GM19463 (cell line): ENCODE data around the gene MICU1.
"Not testable (repeated sequence)": the region's sequence is repeated elsewhere in the genome, so short reads cannot be mapped to it uniquely, and the experiment has no call there.

Experiments
- ATAC-seq: cut with Tn5 transposase; IDR thresholded peaks from one replicate; pipeline ENCODE4 v1.9.1; 2021; ENCODE audit warnings: mild to moderate bottlenecking, moderate library complexity; ENCODE audit not compliant: unreplicated experiment

MICU1 gene

DNA sequence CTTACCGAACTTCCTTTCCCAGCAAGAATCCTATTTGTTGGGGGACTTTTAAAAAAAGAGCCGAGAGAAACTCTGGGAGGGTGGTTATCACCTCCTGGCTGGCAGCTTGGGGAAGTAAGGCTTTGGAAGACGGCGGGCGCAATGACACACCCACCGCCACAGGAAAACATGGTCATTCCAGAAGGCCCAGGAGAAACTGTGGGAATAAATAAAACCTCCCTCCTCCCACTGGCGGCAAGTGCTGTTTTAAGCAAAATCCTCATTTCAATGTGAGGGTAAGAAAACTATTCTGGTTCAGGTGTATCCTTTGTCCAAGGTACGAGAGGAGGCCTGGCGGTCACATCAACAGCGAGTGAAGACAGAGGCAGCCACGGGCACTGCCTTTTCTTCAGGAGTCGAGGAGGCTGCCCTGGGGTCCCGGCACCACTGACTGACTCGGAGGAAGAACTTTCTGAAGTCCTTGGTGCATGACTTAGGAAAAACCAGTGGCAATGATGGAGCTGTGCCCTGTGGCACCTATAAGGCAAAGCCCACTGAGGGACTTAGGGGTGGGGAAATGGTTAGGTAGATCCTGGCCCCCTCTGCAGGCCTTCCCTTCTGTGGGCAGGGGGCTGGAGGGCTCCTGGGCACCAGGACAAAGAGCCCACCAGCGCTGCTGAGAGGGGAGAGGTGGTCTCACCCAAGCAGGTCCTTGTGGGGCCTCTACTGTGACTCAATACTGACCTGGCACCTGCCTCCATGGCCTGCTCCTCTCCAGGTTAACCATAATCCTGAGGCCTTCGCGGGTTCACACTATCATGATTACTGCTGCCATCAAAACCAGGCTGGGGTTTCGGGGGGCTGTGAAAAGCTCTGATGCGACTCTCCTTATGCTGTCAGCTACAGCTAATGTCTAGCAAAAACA is 292.5 kb downstream of the MICU1 start:
- no peak for ATAC-seq

DNA sequence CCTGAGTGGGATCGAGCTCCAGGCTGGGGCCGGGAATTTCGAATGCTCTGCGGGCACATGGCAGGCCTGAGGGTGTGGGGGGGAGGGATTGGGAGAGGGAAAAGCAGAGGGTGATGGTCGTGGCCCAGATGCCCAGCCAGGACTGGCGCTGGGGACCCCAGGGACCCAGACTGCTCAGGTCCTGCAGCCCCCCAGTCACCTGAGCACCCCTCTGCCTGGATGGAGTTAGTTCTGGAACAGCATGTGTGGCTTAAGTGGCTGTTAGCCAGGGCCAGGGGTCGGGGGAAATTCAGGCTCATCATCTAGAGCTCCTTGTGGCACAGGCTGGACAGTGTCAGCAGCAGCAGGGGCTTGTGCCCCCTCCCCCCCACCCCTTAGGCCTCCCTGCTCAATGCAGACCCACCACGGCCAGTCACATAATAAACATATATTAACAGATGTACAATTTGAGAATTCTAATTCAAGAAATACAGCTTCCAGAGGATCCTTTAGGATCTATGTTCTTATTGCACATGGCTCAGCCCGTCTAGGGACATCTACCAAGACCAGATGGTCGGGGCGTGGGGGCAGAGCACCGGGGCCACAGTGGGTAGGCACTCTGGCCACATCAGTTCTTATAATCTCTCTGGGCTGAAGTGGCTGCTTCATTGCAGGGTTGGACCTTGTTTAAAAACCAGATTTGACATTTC is 293.3 kb downstream of the MICU1 start:
- no peak for ATAC-seq

DNA sequence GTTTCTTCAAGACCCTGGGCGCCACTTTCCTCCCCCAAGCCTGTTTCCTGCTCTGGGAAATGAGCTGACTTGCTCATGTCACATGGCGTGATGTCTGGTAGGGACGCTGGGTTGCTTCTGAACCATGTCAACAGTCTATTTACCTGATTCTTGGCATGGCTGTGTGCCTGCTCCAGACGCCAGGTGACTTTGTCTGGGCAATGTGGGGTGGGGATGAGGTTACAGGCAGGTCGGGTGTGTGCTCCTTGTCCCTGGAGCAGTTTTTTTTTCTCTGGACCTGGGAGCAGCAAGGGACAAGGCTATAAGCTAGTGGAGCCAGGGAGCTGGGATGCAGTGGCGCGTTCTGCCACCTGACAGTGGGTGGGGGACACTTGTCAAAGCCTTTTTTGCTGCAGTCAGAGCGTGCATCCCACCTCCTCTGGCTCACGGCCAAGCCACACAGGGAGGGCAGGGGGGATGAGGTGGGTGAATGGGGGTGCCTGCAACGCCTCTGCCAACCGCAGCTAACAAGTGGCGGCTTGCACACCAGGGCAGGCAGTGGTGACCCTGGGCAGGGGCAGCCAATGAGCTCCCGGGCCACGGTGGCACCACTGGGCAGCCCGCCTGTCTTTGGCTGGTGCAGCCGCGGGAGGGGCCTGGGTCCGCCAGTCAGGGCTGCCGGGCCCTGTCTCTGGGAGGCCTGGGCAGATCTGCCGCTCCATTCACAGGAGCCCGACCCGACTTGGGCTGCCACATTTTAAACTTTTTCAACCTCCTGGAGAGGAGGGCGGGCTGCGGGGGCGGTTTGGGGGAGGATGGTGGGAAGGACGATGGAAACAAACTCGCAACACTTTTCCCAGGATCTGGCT is 294.1 kb downstream of the MICU1 start:
- ATAC-seq: peak; percentile 50

DNA sequence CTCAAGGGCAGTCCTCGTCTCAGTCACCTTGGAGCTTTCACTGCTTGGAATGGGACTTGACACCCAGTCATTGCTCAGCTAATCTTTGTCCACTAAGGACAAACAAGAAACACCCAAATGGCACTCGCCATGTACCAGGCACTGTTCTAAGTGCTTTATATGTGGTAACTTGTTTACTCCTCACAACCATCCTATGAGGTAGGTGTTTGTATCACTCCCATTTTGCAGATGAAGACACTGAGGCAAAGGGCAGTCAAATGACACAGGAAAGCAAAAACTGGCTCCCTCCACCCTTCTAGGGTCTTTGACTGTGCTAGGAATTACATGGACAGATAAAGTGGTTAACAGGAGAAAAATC is 295.8 kb downstream of the MICU1 start:
- ATAC-seq: no peak

DNA sequence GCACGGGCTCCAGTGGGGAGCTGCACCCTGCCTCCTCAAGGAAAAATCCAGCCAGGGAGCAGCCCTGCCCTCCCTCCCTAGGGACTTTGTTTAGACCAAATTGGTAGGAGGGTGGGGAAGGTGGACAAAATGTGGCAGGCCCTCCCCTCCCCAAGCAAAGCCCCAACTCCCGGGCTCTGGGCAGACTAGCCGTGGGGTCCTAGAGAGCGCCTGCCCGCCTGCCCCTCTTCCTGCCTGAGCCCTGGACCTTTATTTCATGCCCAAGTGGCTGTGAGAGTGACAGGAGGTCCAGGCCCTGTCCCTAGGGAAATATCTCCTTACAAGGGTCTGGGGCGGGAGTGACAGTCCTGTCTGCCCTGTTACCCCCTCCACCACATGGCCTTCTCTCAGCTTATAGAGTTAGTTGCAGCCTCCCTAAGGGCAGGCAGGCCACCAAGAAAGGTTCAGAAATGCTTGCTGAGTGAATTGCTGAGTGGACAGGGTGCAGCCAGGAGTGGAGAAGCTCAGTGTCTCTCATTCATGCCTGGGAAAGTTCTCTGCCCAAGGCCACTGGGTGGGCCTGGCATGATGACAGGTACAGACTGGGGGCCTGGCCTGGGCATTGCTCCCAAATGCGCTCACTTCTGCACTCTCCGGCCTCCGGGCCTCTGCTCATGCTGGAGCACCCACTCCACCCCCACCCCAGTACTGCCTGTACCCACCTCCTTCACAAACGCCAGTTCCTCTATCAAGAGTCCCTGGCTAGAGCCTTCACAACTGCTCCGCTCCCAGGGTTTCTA is 296.4 kb downstream of the MICU1 start:
- no peak for ATAC-seq

DNA sequence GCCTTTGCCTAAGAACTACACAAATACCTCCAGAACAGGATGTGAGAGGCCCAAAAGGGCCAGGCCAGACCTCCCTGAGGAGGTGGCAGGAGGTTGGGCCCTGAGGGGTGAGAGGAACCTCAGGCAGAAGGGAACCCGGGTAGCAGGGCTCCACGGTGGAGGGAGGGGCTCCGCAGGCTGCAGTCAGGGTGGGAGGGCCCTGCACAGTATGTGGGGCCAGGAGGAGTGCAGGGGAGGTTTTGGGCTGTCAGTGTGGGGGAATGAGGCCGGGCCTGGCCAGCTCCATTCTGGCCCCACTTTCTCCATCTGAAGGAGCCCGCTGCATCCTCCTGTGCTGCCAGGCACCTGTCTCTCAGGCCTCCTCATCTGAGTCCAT is 297.1 kb downstream of the MICU1 start:
- ATAC-seq: no peak

DNA sequence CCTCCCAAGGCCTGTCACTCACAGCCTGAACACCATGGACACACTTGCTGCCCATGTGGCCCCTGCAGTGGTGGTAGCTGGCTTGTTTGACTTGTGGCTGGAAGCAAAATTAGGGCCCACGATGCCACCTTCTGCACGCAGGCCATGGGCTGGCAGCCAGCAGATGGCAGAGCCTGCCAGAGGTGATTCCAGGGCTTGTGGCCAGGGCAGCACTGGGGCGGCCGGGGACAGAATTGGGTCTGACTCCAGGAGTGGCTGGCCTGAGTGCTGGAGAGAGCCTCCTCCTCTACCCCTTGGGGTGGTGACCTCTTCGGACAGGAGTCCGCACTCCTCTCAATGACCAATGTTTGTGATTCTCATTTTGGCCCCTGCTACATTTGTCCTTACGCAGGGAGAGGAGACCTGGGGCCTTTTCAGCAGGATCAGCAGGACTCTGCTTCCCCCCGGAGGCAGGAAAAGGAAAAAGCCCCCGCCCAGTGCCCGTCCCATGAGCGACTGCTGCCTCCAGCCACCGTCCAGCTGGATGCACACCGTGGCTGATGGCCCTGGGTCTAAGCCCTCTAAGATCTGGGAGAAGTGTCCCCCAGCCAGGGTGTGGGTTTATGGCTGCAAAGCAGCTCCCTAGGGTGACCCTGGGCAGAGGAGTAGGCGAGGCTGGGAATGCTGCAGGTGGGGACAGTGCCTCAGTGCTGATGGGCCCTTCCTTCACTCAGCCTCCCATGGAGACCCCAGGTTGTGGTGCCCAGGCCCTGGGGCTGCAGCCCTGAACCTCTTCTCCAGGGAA is 297.6 kb downstream of the MICU1 start:
- ATAC-seq: no peak

DNA sequence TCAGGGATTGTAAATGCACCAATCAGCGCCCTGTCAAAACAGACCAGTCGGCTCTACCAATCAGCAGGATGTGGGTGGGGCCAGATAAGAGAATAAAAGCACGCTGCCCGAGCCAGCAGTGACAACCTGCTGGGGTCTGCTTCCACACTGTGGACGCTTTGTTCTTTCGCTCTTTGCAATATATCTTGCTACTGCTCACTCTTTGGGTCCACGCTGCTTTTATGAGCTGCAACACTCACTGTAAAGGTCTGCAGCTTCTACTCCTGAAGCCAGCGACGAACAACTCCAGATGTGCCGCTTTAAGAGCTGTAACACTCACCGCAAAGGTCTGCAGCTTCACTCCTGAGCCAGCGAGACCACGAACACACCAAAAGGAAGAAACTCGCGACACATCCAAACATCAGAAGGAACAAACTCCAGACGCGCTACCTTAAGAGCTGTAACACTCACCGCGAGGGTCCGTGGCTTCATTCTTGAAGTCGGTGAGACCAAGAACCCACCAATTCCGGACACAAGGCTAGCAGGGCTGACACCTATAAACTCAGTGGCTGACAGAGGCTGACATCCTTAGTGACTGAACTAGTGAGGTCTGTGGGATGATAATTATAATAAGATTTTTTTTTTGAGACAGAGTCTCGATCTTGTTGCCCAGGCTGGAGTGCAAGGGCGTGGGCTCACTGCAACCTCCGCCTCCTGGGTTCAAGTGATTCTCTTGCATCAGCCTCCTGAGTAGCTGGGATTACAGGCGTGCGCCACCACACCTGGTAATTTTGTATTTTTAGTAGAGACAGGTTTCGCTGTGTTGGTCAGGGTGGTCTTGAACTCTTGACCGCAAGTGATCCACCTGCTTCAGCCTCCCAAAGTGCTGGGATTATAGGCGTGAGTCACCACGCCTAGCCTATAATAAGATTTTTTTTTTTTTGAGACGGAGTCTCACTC is 298.9 kb downstream of the MICU1 start:
- ATAC-seq: not testable (repeated sequence)

DNA sequence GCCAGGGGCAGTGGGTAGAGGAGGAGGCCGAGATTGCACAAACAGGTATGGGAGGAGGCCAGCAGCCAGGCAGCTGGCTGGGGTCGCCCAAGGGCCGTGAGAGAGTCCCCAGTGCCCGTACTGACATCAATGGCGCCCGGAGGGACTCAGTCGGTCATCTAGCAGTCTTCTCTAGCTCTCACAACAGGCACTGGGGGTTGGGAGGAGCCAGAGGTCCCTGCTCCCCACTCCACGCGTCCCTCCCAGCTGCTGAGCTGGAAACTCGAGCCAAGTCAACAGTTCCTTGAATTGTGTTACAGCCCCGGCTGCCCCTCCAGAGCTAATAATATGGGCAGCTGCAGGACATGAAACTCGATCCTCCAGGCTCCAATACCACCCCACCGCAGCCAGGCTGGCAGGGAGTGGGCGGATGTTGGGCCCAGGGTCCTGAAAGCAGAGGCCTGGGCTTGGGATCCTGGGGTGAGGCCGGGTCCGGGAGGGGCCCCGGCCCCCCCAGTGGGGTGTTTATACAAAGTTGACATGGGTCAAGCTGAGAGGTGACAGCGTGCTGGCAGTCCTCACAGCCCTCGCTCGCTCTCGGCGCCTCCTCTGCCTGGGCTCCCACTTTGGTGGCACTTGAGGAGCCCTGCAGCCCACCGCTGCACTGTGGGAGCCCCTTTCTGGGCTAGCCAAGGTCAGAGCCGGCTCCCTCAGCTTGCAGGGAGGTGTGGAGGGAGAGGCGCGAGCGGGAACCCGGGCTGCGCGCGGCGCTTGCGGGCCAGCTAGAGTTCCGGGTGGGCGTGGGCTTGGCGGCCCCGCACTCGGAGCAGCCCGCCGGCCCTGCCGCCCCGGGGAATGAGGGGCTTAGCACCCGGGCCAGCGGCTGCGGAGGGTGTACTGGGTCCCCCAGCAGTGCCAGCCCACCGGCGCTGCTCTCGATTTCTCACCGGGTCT is 300.4 kb downstream of the MICU1 start:
- ATAC-seq: not testable (repeated sequence)

DNA sequence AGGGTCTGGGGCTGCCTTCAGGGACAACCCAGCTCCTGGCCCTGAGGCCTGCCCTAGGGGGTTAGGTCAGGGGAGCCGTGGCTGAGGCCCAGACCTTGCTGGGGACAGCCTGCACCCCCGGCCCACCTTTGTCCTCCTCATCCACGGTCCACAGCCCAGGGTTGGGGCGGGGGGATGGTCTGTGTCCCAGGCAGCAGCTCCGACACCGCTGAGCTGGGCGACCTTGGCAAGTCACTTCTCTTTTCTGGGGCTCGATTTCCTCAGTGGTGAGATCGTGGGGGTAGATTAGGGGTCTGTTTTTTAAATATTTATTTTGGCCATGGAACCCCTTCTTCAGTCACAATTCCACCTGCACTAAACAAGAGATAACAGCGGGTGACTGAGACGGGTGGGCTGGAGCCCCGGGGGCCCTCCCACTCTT is 302.1 kb downstream of the MICU1 start:
- no peak for ATAC-seq

DNA sequence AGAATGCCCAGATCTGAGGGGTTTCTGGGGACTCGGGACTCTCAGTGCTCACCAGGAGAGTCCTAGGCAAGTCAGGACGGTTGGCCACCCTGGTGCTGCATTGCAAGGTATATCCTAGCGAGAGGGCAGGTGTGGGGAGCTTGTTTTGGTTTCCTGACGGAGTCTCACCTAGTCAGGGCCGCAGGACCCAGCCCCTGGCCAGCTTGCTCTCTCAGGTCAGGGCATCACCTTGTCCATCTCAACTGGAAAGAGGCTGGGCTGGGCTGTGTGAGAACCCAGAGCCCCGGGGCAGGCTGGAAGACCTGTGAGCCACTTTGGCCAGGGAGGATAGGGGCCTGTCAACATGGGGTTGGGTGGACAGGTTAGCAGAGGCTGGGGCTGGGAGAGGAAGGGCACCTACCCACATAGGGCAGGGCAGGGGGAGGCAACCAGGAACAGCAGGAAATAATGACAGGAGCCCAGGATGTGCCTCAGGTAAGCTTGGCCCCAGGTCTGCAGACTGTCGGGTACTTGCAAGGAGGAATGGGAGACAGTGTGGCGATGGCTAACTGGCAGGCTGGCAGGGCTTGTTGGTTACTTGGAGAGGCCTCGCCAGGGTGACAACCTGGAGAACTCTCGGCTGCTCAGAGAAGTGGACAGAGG is 302.6 kb downstream of the MICU1 start:
- no peak for ATAC-seq

DNA sequence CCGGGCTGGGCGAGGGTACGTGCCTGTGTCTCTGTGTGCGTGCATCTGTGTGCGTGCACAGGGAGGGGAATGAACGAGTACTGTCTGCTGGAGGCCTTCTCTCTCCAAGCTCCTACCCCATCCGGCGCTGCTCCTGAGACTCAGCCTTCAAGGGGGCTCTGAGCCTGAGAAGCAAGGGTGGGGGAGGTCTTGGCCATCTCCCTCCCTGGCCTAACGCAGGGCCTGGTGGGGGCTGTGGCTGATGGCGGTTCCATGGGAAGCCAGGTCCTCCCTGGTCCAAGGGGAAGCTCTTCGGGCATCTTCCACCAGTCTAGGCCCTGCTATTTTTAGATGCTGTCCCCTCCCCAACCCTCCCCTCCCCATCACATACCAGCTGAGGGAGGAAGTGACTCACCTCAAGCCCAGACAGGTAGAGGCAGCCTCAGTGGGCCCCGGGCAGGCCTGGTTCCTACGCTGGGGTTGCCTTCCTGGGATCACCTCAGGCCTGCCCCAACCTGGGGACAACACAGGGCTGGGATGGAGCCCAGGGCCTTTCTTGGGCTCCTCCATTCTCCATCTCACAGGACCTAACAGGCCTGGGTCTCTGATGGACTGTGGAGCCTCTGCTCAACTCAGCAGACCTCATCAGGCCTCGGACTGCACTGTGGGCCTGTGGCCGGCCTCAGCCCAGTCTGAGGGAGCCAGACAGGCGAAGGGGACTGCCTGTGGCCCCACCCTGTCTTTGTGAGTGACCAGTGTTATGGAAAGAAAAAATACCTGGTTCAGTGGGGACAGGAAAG is 303.4 kb downstream of the MICU1 start:
- no peak for ATAC-seq

DNA sequence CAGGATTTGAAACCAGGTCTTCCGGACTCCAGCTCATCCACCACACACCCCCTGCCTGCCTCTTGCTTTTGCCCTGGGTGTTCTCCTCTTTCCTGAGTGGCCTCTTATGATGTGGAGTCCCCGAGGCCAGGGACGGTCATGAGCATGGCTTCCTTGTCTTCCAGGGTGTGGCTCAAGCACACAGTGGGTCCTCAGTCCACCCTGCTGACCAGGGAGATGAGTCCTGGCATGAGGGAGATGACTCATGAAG is 303.9 kb downstream of the MICU1 start:
- ATAC-seq: no peak

DNA sequence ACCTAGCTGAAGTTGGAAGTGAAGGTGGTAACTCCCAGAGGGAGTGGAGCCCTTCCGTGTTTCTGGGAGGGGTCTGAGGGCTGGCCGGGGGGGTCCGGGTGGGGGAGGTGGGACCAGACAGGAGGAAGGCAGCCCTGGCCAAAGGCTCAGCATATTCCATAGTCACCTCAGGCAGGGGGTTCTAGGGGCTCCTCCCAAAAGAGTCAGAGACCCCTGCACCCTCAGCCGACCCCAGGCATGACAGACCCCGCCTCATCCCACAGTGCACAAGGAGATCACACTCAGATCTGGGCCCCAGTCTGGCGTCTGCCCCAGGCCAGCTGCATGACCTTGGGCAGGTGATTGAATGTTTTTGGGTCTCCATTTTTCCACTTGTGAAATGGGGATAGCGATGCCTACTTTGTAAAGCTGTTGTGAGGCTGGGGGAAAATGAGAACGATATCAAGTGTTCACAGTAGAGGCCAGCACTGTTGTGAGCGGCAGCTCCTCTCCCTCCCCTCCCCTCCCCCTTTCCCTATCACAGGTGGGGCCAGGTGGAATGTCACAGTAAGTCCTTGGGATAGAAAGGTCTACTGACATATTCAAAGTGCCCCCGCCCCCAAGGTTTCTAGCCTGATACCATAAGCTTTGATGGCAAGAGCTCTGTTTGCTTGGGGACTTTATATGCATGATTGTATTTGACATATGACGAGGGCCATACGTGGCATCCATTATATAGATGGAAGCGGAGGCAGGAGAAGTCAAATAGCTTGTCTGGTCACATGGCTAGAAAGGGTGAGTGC is 304.4 kb downstream of the MICU1 start:
- no peak for ATAC-seq

DNA sequence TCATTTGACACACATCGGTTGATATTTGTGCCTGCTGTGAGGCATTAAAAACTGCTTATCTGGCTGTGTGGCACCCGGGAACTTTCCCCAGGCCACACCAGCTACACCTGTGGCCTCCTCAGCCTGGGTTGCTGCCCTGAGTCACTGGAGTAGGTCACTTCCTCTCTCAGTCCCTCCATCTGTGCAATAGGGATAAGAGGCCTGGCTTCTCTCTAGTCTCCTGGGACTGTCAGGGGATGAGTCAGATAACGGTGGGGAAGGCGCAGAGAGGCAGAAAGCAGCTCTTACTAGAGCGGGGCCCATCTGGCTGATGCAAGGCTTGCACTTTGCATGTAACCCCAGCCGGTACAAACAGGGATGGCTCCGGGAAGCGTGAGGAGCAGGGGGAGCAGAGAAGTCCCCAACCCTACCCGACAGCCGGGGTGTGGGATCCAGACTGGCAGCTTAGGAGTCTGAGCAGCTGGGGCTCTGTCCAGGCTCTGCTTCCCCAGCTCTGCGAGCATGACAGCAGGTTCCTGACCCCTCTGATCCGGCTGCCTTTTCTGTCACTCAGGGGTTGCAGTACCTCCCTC is 305.1 kb downstream of the MICU1 start:
- peak; percentile 62 for ATAC-seq
